H1 (cell line): ENCODE results near the gene UBE2H. TPM values are rescaled to one million over a fixed set of nuclear protein-coding genes. Genes with fewer than 3 reads are reported as not detected.

ENCODE experiments used
- CEBPB ChIP-seq: IDR thresholded peaks from 2 replicates; pipeline ENCODE4 v1.6.1; 2012; ENCODE audit warnings: low read depth, low read length
- CREB1 ChIP-seq: IDR thresholded peaks from 2 replicates; pipeline ENCODE4 v1.6.1; 2012; ENCODE audit warnings: inconsistent platforms
- JUND ChIP-seq: IDR thresholded peaks from 2 replicates; pipeline ENCODE4 v1.6.1; 2011; ENCODE audit warnings: mild to moderate bottlenecking, improper control_type of control experiment, low read length
- KDM4A ChIP-seq: IDR thresholded peaks from one replicate; pipeline ENCODE4 v1.7.1; 2012; ENCODE audit warnings: low read depth, mild to moderate bottlenecking, moderate library complexity, low read length, inconsistent platforms; ENCODE audit not compliant: severe bottlenecking
- TBP ChIP-seq: IDR thresholded peaks from 2 replicates; pipeline ENCODE4 v1.6.1; 2011; ENCODE audit warnings: low read depth, low read length, improper control_type of control experiment
- polyA plus RNA-seq, 7 experiments: library from polyadenylated mRNA; depleted of rRNA in 3 of 7; stranded (reverse) in 5 of 7; unstranded in 2 of 7; fragments of >200 nt in 5 of 7; fragments of 200-250 nt in 2 of 7; gene quantifications; 1 replicate in 5 of 7; 2 replicates in 1 of 7; 4 replicates in 1 of 7; pipeline versions ENCODE4 v1.2.1 to v1.2.3, GENCODE V29; 2011 to 2013; ENCODE audit warnings: missing spikeins in 2 of 7, mixed read lengths in 2 of 7
- total RNA-seq: library from RNA; stranded (reverse); fragmentation: NEBNext Ultra II Directional; extraction: Animal tissue kit (Norgen Biotek cat#: 25700); gene quantifications from 2 replicates; pipeline ENCODE4 v1.2.1, GENCODE V29; 2021
- TF ChIP-seq, protein P1 (sequence below): fragments of 300-600 bp; sonication (generic); IDR thresholded peaks from 2 replicates; pipeline ENCODE4 v1.7.1; 2012; ENCODE audit warnings: low read length, moderate library complexity, mild to moderate bottlenecking, inconsistent platforms; ENCODE audit not compliant: insufficient replicate concordance
- TF ChIP-seq, protein P2 (sequence below): IDR thresholded peaks from 2 replicates; pipeline ENCODE4 v1.6.1; 2012; ENCODE audit warnings: inconsistent platforms

The UBE2H gene
- total and polyA plus RNA-seq, 2 of the 8 experiments (the other 6 are each of a cell fraction or from before 2014, with no cell fraction given): 30.6 to 62.2 TPM

GRCh38 chr7:129906700-129907099 lies 46.1 kb downstream of the UBE2H start (continued):
- TF ChIP-seq, protein P1, sequence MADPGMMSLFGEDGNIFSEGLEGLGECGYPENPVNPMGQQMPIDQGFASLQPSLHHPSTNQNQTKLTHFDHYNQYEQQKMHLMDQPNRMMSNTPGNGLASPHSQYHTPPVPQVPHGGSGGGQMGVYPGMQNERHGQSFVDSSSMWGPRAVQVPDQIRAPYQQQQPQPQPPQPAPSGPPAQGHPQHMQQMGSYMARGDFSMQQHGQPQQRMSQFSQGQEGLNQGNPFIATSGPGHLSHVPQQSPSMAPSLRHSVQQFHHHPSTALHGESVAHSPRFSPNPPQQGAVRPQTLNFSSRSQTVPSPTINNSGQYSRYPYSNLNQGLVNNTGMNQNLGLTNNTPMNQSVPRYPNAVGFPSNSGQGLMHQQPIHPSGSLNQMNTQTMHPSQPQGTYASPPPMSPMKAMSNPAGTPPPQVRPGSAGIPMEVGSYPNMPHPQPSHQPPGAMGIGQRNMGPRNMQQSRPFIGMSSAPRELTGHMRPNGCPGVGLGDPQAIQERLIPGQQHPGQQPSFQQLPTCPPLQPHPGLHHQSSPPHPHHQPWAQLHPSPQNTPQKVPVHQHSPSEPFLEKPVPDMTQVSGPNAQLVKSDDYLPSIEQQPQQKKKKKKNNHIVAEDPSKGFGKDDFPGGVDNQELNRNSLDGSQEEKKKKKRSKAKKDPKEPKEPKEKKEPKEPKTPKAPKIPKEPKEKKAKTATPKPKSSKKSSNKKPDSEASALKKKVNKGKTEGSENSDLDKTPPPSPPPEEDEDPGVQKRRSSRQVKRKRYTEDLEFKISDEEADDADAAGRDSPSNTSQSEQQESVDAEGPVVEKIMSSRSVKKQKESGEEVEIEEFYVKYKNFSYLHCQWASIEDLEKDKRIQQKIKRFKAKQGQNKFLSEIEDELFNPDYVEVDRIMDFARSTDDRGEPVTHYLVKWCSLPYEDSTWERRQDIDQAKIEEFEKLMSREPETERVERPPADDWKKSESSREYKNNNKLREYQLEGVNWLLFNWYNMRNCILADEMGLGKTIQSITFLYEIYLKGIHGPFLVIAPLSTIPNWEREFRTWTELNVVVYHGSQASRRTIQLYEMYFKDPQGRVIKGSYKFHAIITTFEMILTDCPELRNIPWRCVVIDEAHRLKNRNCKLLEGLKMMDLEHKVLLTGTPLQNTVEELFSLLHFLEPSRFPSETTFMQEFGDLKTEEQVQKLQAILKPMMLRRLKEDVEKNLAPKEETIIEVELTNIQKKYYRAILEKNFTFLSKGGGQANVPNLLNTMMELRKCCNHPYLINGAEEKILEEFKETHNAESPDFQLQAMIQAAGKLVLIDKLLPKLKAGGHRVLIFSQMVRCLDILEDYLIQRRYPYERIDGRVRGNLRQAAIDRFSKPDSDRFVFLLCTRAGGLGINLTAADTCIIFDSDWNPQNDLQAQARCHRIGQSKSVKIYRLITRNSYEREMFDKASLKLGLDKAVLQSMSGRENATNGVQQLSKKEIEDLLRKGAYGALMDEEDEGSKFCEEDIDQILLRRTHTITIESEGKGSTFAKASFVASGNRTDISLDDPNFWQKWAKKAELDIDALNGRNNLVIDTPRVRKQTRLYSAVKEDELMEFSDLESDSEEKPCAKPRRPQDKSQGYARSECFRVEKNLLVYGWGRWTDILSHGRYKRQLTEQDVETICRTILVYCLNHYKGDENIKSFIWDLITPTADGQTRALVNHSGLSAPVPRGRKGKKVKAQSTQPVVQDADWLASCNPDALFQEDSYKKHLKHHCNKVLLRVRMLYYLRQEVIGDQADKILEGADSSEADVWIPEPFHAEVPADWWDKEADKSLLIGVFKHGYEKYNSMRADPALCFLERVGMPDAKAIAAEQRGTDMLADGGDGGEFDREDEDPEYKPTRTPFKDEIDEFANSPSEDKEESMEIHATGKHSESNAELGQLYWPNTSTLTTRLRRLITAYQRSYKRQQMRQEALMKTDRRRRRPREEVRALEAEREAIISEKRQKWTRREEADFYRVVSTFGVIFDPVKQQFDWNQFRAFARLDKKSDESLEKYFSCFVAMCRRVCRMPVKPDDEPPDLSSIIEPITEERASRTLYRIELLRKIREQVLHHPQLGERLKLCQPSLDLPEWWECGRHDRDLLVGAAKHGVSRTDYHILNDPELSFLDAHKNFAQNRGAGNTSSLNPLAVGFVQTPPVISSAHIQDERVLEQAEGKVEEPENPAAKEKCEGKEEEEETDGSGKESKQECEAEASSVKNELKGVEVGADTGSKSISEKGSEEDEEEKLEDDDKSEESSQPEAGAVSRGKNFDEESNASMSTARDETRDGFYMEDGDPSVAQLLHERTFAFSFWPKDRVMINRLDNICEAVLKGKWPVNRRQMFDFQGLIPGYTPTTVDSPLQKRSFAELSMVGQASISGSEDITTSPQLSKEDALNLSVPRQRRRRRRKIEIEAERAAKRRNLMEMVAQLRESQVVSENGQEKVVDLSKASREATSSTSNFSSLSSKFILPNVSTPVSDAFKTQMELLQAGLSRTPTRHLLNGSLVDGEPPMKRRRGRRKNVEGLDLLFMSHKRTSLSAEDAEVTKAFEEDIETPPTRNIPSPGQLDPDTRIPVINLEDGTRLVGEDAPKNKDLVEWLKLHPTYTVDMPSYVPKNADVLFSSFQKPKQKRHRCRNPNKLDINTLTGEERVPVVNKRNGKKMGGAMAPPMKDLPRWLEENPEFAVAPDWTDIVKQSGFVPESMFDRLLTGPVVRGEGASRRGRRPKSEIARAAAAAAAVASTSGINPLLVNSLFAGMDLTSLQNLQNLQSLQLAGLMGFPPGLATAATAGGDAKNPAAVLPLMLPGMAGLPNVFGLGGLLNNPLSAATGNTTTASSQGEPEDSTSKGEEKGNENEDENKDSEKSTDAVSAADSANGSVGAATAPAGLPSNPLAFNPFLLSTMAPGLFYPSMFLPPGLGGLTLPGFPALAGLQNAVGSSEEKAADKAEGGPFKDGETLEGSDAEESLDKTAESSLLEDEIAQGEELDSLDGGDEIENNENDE: no peak
- TF ChIP-seq JUND (no peak), TBP (no peak), KDM4A (no peak), CEBPB (no peak), CREB1 (no peak)
- TF ChIP-seq, protein P2, sequence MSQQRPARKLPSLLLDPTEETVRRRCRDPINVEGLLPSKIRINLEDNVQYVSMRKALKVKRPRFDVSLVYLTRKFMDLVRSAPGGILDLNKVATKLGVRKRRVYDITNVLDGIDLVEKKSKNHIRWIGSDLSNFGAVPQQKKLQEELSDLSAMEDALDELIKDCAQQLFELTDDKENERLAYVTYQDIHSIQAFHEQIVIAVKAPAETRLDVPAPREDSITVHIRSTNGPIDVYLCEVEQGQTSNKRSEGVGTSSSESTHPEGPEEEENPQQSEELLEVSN: no peak
